ENCODE results near the gene MYO1A.

DNA sequence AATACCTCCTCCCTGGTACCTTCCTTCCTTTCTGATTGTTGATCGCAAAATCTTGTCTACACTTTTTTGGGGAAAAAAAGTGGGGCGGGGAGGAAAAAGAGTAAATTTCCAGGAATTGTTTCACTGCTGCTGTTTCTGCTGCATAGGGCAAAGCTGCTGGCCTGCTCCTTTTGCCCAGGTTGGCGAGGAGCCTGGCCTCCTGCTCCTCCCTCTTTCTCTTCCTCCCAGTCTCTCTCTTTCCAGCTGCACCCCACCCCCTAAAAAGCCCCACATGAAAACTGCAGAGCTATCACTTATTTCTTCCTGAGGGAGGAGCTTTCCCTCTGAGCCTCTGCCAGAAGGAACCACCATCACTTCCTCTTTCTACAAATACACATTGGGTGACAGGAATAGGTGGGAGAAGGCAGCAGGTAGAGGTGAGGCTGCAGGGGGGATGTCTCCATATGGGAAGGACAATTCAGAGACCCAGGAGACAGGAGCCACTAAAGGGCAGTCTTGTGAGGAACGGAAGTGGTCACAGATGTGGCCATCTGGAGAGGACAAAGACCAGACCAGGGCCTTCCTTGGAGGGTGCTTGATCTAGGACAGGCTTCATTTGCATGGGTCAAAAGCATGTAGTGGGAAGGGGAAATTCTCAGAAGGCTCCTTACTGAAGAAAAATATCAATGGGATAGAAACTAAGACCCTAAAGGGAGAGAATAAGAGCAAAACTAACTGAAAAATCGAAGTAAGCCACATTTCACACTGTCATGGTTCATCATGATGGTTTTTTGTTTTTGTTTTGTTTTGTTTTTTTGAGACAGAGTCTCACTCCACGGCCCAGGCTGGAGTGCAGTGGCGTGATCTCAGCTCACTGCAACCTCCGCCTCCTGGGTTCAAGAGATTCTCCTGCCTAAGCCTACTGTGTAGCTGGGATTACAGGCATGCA, 58.3 kb downstream of the MYO1A start:
- TF ChIP-seq, protein P1, sequence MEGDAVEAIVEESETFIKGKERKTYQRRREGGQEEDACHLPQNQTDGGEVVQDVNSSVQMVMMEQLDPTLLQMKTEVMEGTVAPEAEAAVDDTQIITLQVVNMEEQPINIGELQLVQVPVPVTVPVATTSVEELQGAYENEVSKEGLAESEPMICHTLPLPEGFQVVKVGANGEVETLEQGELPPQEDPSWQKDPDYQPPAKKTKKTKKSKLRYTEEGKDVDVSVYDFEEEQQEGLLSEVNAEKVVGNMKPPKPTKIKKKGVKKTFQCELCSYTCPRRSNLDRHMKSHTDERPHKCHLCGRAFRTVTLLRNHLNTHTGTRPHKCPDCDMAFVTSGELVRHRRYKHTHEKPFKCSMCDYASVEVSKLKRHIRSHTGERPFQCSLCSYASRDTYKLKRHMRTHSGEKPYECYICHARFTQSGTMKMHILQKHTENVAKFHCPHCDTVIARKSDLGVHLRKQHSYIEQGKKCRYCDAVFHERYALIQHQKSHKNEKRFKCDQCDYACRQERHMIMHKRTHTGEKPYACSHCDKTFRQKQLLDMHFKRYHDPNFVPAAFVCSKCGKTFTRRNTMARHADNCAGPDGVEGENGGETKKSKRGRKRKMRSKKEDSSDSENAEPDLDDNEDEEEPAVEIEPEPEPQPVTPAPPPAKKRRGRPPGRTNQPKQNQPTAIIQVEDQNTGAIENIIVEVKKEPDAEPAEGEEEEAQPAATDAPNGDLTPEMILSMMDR (CRISPR knock-in tag; IDR thresholded peaks at IDR 0.05): no peak
- TF ChIP-seq EP300 (IDR thresholded peaks at IDR 0.05; ENCODE audit: low read depth in 2 of 2, low read length in 2 of 2): no peak
- TF ChIP-seq EP300 (CRISPR knock-in tag; IDR thresholded peaks at IDR 0.05; ENCODE audit: borderline replicate concordance): no peak
- TF ChIP-seq POLR2A (IDR thresholded peaks at IDR 0.05; ENCODE audit: insufficient read depth in 1 of 2, low read depth in 2 of 2, low read length in 2 of 2): no peak
- no peak for TF ChIP-seq SMC3 (IDR thresholded peaks at IDR 0.05; ENCODE audit: low read length)

Measured in HepG2 (cell line).